Measurements from ENCODE around the gene CMTM4.
"Not testable (repeated sequence)": the region's sequence is repeated elsewhere in the genome, so short reads cannot be mapped to it uniquely, and the experiment has no call there.

Gene CMTM4

GRCh38 chr16:66676599-66676998 is 19.9 kb downstream of the CMTM4 start:
- DNase-seq: no peak
- TF ChIP-seq POLR2A (IDR thresholded peaks at IDR 0.05; ENCODE audit: low read length): no peak
- TF ChIP-seq GATA1 (IDR thresholded peaks at IDR 0.05; ENCODE audit: low read depth, low read length): no peak

- TF ChIP-seq POLR2A (IDR thresholded peaks at IDR 0.05; ENCODE audit: low read length): no peak
- TF ChIP-seq GATA1 (IDR thresholded peaks at IDR 0.05; ENCODE audit: low read depth, low read length): no peak
- no peak for DNase-seq
These were observed 22.9 kb downstream of the CMTM4 start for GRCh38 chr16:66673691-66674090.

GRCh38 chr16:66670691-66671388 is 25.7 kb downstream of the CMTM4 start:
- no peak for TF ChIP-seq GATA1 (IDR thresholded peaks at IDR 0.05; ENCODE audit: low read depth, low read length)
- no peak for TF ChIP-seq POLR2A (IDR thresholded peaks at IDR 0.05; ENCODE audit: low read length)
- DNase-seq: no peak

DNA sequence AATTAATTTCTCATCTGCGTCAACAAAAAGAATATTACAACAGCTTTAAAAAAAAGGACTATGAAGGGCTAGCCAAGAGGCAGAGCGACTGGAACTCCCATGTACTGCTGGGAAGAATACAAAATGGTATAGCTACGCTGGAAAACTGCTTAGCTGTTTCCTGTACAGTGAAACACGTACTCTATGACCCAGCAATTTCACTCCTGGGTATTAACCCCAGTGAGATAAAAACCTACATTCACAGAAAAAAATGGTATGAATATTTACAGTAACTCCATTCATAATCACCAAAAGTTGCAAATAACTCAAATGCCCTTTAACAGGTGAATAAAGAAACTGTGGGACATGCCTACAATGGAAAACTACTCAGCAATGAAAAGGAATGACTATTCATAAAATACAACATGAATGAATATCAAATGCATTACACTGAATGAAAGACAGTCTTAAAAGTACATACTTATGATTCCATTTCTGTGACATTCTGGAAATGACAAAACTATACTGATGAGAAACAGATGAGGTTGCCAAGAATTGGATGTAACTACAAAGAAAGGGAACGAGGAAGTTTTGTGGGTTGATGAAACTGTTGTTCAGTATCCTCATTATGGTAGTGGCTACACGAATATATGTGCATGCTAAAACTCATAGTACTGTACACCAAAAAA is 27.6 kb downstream of the CMTM4 start:
- no peak for TF ChIP-seq POLR2A (IDR thresholded peaks at IDR 0.05; ENCODE audit: low read length)
- TF ChIP-seq GATA1 (IDR thresholded peaks at IDR 0.05; ENCODE audit: low read depth, low read length): no peak
- DNase-seq: no peak

DNA sequence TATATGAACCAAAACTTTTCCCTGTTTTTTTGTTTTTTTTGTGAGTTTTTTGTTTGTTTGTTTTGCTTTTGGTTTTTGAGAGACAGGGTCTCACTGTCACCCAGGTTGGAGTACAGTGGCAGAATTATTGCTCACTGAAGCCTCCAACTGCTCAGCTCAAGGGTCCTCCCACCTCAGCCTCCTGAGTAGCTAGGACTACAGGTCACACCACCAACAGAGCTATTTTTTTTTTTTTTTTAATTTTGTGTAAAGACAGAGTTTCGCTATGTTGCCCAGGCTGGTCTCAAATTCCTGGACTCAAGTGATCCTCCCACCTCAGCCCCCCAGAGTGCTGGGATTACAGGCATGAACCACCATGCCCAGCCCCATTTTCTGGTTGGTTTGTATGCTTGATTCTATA is 28.6 kb downstream of the CMTM4 start:
- TF ChIP-seq GATA1 (IDR thresholded peaks at IDR 0.05; ENCODE audit: low read depth, low read length) (no peak), POLR2A (IDR thresholded peaks at IDR 0.05; ENCODE audit: low read length) (no peak)
- DNase-seq: no peak

DNA sequence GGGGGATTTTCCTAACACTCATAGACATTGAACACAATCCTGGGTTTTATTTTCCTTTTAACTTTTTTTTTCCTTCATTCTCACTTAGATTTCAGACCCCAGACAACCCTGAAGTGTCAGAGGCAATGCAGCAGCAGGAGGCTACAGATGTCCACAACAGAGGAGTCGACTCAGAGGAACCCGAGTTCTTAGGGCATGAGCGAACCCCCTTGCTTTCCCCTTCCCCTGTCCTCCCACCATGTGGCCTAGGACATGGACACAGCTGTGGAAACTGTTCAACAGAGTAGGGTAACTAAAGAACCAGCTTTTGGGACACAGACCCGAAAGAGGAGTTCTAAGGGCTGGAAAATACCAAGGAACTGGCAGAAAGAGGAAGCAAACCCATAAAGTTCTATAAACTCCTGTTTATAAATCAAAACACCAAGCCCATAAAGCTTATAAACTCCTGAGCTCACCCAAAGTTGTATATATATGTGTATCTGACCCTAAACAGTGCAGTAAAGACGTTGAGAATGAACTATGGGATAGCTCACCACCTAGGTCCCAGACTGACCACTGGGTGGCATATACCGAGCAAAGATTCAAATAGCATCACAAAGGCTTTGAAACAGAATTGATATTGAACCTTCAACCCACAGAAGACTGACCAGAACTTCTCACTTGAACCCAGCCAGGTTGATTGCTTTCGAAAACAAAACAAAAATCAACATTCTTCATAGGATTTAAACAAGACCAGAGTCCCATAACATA is 33.9 kb downstream of the CMTM4 start:
- peak; percentile 7 to 32 for DNase-seq
- no peak for TF ChIP-seq POLR2A (IDR thresholded peaks at IDR 0.05; ENCODE audit: low read length)
- no peak for TF ChIP-seq GATA1 (IDR thresholded peaks at IDR 0.05; ENCODE audit: low read depth, low read length)

- DNase-seq: not testable (repeated sequence)
These were observed 34.7 kb downstream of the CMTM4 start for GRCh38 chr16:66661671-66662346.

GRCh38 chr16:66661210-66661560 is 35.4 kb downstream of the CMTM4 start:
- TF ChIP-seq GATA1 (IDR thresholded peaks at IDR 0.05; ENCODE audit: low read depth, low read length): no peak
- no peak for TF ChIP-seq POLR2A (IDR thresholded peaks at IDR 0.05; ENCODE audit: low read length)
- DNase-seq: no peak

DNA sequence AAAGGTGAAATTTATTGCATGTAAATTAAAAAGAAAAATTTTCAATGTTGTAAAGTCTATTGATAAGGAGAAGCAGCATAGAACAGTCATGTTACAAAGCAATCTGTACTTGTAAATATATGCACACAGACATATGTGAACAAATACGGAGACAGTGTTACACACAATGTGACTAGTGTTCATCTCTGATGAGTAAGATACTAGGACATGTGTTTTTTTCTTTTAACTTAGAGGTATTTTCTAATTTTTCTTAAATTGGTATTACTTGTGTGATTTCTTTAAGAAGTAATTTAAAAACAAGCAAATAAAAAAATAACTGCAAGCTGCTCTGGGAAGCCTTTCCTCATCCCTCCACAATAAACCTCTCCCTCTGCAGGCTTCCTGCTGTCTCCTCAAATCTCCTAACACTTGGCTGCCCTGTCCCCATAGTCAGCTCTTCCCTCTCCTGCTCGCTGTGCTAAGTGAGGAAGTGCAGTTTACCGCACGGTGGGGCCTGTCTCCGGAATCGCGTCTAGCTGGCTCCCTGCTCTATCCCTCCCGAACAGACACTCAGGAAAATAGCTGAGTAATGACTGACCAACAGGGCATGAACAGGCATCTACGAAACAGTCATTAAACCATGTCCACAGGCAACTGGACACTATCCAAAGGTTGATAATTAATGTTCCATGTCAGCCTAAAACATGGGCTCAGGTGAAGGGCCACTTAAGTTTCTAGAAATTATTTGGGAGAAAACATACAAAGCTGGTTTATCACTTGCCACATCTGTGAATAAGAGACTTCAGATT is 35.9 kb downstream of the CMTM4 start:
- DNase-seq: peak; percentile 48 to 55
- TF ChIP-seq GATA1 (IDR thresholded peaks at IDR 0.05; ENCODE audit: low read depth, low read length) (no peak), POLR2A (IDR thresholded peaks at IDR 0.05; ENCODE audit: low read length) (no peak)

- TF ChIP-seq POLR2A (IDR thresholded peaks at IDR 0.05; ENCODE audit: low read length) (no peak), GATA1 (IDR thresholded peaks at IDR 0.05; ENCODE audit: low read depth, low read length) (no peak)
- no peak for DNase-seq
These were observed 37.7 kb downstream of the CMTM4 start for GRCh38 chr16:66658860-66659190.

GRCh38 chr16:66658143-66658859 is 38.2 kb downstream of the CMTM4 start:
- no peak for DNase-seq
- TF ChIP-seq GATA1 (IDR thresholded peaks at IDR 0.05; ENCODE audit: low read depth, low read length) (no peak), POLR2A (IDR thresholded peaks at IDR 0.05; ENCODE audit: low read length) (no peak)

DNA sequence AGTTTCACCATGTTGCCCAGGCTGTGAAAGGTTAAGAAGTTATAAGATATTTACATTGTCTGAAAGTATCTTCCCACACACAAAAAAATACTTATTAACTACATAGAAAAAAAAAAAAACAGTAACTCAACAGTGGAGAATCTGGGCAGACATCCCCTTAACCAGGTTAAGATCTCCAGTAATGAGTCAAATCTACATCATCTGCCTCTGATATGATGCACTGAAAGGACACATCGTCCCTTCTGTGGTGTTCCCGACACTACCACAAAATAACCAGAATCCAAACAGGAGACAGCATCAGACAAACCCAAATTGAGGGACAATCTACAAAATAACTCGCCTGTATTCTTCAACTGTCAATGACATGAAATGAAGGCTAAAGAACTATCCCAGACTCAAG is 40.0 kb downstream of the CMTM4 start:
- no peak for DNase-seq
- no peak for TF ChIP-seq POLR2A (IDR thresholded peaks at IDR 0.05; ENCODE audit: low read length)
- TF ChIP-seq GATA1 (IDR thresholded peaks at IDR 0.05; ENCODE audit: low read depth, low read length): no peak

Data from erythroblast (primary cell).